Astrocyte of the spinal cord (primary cell): ENCODE measurements around the gene TAF11L3.
"Not testable (repeated sequence)": the region's sequence is repeated elsewhere in the genome, so short reads cannot be mapped to it uniquely, and the experiment has no call there.

ENCODE experiments used
- DNase-seq: peaks from one replicate; pipeline ENCODE4 v3.0.0; 2011; ENCODE audit warnings: low read depth, low spot score
- H3K4me3 ChIP-seq: 2 replicates; pipeline ENCODE4 v1.5.1; 2011; ENCODE audit warnings: low read depth, mild to moderate bottlenecking, low read length, moderate library complexity
- in situ Hi-C: cut with HindIII; loops from 2 replicates; pipeline ENCODE4 v1.10.0; 2017; ENCODE audit warnings: low sequenced_read_pairs
- TF ChIP-seq, protein P1 (sequence below): IDR thresholded peaks from 2 replicates; pipeline ENCODE4 v1.5.1; 2012; ENCODE audit warnings: low read depth, mild to moderate bottlenecking, low read length, inconsistent platforms

The TAF11L3 gene

DNA sequence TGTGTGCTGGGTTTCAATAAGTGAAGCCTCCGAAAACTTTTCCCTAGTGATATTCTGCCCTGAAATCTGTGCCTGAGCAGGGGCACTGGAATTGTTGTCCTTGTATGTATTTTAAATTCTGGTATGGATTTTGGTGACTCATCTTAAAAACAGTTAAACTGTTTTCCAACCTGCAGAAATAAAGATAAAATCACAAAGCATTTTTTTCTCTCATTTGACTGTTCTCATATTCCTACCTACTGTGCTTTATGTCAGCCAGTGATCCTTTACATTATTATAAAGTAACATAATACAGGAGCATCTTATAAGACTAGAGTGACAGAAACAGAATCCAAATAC, 31.0 kb upstream of the TAF11L3 start:
- in situ Hi-C loops: no loop called here
- no peak for DNase-seq
- H3K4me3 ChIP-seq: no peak overlapping the region
- TF ChIP-seq, protein P1, sequence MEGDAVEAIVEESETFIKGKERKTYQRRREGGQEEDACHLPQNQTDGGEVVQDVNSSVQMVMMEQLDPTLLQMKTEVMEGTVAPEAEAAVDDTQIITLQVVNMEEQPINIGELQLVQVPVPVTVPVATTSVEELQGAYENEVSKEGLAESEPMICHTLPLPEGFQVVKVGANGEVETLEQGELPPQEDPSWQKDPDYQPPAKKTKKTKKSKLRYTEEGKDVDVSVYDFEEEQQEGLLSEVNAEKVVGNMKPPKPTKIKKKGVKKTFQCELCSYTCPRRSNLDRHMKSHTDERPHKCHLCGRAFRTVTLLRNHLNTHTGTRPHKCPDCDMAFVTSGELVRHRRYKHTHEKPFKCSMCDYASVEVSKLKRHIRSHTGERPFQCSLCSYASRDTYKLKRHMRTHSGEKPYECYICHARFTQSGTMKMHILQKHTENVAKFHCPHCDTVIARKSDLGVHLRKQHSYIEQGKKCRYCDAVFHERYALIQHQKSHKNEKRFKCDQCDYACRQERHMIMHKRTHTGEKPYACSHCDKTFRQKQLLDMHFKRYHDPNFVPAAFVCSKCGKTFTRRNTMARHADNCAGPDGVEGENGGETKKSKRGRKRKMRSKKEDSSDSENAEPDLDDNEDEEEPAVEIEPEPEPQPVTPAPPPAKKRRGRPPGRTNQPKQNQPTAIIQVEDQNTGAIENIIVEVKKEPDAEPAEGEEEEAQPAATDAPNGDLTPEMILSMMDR: no peak

DNA sequence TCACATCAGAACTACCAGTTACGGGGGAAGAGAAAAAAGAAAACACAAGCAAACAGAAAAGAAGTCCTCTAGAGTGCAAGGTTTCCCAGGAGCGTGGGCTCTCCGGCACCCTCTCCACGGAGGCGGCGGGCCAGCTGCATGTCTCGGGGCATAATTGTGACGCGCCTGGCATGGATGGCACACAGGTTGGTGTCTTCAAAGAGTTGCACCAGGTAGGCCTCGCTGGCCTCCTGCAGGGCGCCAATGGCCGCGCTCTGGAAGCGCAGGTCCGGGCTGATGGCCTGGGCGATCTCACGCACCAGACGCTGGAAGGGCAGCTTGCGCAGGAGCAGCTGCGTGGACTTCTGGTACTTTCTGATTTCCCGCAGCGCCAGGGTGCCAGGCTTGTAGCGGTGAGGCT, 26.9 kb upstream of the TAF11L3 start:
- in situ Hi-C loops, DNase-seq, H3K4me3 ChIP-seq: not testable (repeated sequence)

DNA sequence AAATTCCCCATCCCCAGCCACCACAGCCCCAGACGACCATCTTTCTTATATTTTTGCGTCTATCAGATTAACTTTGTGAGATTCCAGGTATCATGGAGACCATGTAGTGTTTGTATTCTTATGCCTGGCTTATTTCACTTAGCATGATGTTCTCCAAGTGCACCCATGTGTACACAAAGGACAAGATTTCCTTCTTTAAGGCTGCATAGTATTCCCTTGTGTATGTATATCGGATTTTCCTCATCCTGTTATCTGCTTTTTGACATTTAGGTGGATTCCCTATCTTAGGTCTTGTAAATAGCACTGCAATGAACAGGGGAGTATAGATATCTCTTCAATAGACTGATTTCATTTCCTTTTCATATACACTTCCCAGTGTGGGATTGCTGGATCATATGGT, 25.4 kb upstream of the TAF11L3 start:
- H3K4me3 ChIP-seq: no peak overlapping the region
- TF ChIP-seq, protein P1: no peak

DNA sequence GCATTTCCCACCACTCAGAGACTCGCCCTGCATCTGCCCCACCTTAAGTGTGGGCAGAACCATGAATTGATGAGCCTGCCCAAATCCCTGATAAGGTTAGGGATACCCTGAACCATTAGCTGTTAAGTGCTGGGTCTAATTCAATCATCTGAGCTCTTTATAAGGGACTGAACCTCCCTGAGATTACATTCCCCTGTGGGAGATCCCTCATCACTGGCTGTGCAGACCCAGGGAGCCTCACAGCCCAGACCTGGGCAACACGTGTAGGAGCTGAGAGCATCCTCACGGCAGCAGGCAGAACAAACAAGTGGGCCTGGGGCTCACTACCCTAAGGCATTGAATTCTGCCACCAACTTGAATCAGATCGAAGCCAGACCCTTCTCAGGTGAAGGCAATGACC, 20.7 kb upstream of the TAF11L3 start:
- TF ChIP-seq, protein P1: no peak
- DNase-seq: no peak
- H3K4me3 ChIP-seq: no peak overlapping the region
- in situ Hi-C loops: no loop called here

More for the DNA sequence above, 25.4 kb upstream of the TAF11L3 start:
- in situ Hi-C loops: no loop called here
- DNase-seq: no peak

DNA sequence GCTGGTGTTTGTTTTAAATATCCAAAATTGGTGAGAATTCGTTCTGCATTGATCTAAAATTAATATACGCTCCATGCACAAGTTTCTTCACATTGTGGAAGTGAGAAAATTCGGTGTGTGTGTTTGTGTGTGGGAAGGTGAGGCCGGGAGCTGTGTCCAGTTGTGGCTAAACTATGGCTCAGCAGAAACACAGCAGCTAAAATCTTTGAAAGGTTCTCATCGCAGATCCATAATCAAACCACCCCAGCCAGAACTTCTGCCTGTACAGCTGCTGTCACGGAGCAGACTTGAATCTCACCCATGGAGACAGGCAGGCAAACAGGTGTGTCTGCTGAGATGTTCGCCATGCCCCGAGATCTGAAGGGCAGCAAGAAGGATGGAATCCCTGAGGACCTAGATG, 20.2 kb upstream of the TAF11L3 start, which contains the start of gene TAF11L2:
TSS of gene TAF11L2 (plus strand) at position 301 of the 400 bp plus-strand sequence.
- DNase-seq, H3K4me3 ChIP-seq, in situ Hi-C loops: not testable (repeated sequence)

DNA sequence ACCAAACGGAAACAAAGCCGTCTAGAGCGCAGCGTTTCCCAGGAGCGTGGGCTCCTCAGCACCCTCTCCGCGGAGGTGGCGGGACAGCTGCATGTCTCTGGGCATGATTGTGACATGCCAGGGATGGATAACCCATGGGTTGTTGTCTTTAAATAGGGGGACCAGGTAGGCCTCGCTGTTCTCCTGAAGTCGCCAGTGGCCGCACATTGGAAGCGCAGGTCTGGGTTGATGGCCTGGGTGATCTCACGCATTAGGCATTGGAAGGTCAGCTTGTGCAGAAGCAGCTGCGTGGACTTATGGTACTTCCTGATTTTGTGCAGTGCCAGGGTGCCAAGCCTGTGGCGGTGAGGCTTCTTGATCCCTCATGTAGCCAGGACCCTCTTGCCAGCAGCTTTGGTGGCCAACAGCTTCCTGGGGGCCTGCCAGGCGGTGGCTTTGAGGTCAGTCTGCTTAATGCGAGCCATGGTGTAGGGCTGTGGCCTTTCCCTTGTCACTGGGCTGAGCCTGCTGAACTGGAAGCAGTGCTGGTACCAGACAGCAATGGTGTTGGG, 6.3 kb upstream of the TAF11L3 start:
- H3K4me3 ChIP-seq: no peak overlapping the region
- no peak for DNase-seq
- in situ Hi-C loops: no loop called here
- TF ChIP-seq, protein P1: no peak

DNA sequence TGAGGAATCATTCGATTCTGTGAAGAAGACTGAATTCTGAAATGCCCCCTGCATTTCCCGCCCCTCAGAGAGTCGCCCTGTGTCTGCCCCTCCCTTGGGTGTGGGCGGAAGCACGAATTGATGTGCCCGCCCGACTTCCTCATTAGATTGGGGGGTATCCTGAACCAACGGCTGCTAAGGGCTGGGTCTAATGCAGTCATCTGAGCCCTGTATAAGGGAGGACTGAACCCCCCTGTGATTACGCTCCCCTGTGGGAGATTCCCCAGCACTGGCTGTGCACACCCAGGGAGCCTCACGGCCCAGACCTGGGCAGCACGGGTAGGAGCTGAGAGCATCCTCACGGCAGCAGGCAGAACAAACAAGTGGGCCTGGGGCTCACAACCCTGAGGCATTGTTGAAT, 641 bp upstream of the TAF11L3 start:
- in situ Hi-C loops, H3K4me3 ChIP-seq, DNase-seq: not testable (repeated sequence)

DNA sequence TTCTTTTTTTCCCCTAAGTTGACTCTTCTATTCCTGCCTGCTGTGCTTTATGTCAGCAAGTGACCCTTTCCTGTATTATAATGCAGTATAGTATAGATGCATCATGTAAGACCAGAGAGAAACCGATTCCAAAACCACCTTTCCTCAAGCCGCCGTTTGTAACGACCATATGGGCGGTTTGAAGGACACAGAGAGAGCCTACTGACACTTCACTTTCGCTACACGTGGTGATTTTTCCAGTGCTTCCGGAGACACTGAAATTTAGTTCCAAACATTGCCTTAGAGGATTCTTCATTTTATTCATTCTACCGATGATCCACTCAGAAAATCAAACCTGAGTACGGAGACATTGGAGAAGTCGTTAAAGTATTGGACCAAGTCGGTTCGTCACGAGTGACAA, 1.3 kb downstream of the TAF11L3 start:
- H3K4me3 ChIP-seq, in situ Hi-C loops, DNase-seq: not testable (repeated sequence)

DNA sequence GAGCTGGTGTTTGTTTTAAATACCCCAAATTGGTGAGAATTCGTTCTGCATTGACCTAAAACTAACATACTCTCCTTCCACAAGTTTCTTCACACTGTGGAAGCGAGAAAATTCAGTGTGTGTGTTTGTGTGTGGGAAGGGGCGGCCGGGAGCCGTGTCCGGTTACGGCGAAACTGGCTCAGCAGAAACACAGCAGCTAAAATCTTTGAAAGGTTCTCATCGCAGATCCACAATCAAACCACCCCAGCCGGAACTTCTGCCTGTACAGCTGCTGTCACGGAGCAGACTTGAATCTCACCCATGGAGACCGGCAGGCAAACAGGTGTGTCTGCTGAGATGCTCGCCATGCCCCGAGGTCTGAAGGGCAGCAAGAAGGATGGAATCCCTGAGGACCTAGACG, 3.3 kb downstream of the TAF11L3 start, which contains the start of gene TAF11L4:
TSS of gene TAF11L4 (plus strand) at position 301 of the 400 bp plus-strand sequence.
- DNase-seq, H3K4me3 ChIP-seq, in situ Hi-C loops: not testable (repeated sequence)

DNA sequence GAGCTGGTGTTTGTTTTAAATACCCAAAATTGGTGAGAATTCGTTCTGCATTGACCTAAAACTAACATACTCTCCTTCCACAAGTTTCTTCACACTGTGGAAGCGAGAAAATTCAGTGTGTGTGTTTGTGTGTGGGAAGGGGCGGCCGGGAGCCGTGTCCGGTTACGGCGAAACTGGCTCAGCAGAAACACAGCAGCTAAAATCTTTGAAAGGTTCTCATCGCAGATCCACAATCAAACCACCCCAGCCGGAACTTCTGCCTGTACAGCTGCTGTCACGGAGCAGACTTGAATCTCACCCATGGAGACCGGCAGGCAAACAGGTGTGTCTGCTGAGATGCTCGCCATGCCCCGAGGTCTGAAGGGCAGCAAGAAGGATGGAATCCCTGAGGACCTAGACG, 6.8 kb downstream of the TAF11L3 start, which contains the start of gene TAF11L5:
TSS of gene TAF11L5 (plus strand) at position 301 of the 400 bp plus-strand sequence.
- DNase-seq, in situ Hi-C loops, H3K4me3 ChIP-seq: not testable (repeated sequence)

DNA sequence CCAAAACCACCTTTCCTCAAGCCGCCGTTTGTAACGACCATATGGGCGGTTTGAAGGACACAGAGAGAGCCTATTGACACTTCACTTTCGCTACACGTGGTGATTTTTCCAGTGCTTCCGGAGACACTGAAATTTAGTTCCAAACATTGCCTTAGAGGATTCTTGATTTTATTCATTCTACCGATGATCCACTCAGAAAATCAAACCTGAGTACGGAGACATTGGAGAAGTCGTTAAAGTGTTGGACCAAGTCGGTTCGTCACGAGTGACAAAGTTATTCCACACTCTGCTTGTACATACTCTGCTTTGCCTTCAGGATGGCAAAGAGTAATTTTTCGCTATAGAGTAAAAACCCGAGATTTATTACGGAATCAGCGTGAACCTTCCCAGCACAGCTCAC, 8.3 kb downstream of the TAF11L3 start:
- H3K4me3 ChIP-seq, in situ Hi-C loops, DNase-seq: not testable (repeated sequence)

DNA sequence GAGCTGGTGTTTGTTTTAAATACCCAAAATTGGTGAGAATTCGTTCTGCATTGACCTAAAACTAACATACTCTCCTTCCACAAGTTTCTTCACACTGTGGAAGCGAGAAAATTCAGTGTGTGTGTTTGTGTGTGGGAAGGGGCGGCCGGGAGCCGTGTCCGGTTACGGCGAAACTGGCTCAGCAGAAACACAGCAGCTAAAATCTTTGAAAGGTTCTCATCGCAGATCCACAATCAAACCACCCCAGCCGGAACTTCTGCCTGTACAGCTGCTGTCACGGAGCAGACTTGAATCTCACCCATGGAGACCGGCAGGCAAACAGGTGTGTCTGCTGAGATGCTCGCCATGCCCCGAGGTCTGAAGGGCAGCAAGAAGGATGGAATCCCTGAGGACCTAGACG, 10.2 kb downstream of the TAF11L3 start, which contains the start of gene TAF11L6:
TSS of gene TAF11L6 (plus strand) at position 301 of the 400 bp plus-strand sequence.
- in situ Hi-C loops, H3K4me3 ChIP-seq, DNase-seq: not testable (repeated sequence)
